GM18499 (cell line): ENCODE results near the gene PPP1R15B.

Experiments used
- ATAC-seq: cut with Tn5 transposase; IDR thresholded peaks from one replicate; pipeline ENCODE4 v1.9.1; 2021; ENCODE audit warnings: moderate number of reproducible peaks; ENCODE audit not compliant: insufficient read depth, unreplicated experiment

PPP1R15B gene

GRCh38 chr1:204405988-204406387, 5.6 kb downstream of the PPP1R15B start:
- ATAC-seq = no peak

- ATAC-seq = no peak
Measured at GRCh38 chr1:204404629-204405028, 7.0 kb downstream of the PPP1R15B start.

- no peak for ATAC-seq
Measured at GRCh38 chr1:204402391-204402790, 9.2 kb downstream of the PPP1R15B start.

GRCh38 chr1:204401730-204402129, 9.9 kb downstream of the PPP1R15B start:
- no peak for ATAC-seq

- no peak for ATAC-seq
Measured at GRCh38 chr1:204400882-204401510, 10.6 kb downstream of the PPP1R15B start.

- no peak for ATAC-seq
Measured at GRCh38 chr1:204398197-204399125, 13.2 kb downstream of the PPP1R15B start.

GRCh38 chr1:204396015-204396583, 15.5 kb downstream of the PPP1R15B start:
- no peak for ATAC-seq

GRCh38 chr1:204391629-204392028, 20.0 kb downstream of the PPP1R15B start:
- no peak for ATAC-seq

- no peak for ATAC-seq
Measured at GRCh38 chr1:204390751-204391466, 20.7 kb downstream of the PPP1R15B start.

- no peak for ATAC-seq
Measured at GRCh38 chr1:204385727-204386126, 25.9 kb downstream of the PPP1R15B start.

- ATAC-seq = no peak
Measured at GRCh38 chr1:204384636-204385352, 26.8 kb downstream of the PPP1R15B start.

GRCh38 chr1:204383163-204383904, 28.3 kb downstream of the PPP1R15B start:
- no peak for ATAC-seq

GRCh38 chr1:204382714-204383083, 28.9 kb downstream of the PPP1R15B start:
- ATAC-seq = no peak

- ATAC-seq = no peak
Measured at GRCh38 chr1:204380293-204380831, 31.3 kb downstream of the PPP1R15B start.

- ATAC-seq = no peak
Measured at GRCh38 chr1:204377800-204378668, 33.6 kb downstream of the PPP1R15B start.

- ATAC-seq = no peak
Measured at GRCh38 chr1:204376919-204377799, 34.5 kb downstream of the PPP1R15B start.

GRCh38 chr1:204376465-204376864, 35.2 kb downstream of the PPP1R15B start:
- no peak for ATAC-seq
